WTC11 (cell line): Measurements from ENCODE around the gene PCGF2.
"Not testable (repeated sequence)": the region's sequence is repeated elsewhere in the genome, so short reads cannot be mapped to it uniquely, and the experiment has no call there.

Experiments
- AFF4 ChIP-seq: sonication (generic); formaldehyde crosslinking; IDR thresholded peaks from 2 replicates; pipeline ENCODE4 v1.8.1; 2023; ENCODE audit warnings: mild to moderate bottlenecking, missing genetic modification reagents, borderline replicate concordance
- CREM ChIP-seq: sonication (generic); formaldehyde crosslinking; IDR thresholded peaks from 2 replicates; pipeline ENCODE4 v1.8.1; 2022; ENCODE audit warnings: mild to moderate bottlenecking, missing genetic modification reagents, moderate library complexity
- ELF4 ChIP-seq: sonication (generic); formaldehyde crosslinking; IDR thresholded peaks from 2 replicates; pipeline ENCODE4 v1.8.1; 2022; ENCODE audit warnings: low read depth, mild to moderate bottlenecking, moderate library complexity, missing genetic modification reagents
- FOXJ3 ChIP-seq: sonication (generic); formaldehyde crosslinking; IDR thresholded peaks from 2 replicates; pipeline ENCODE4 v1.9.0; 2021; ENCODE audit warnings: missing genetic modification reagents, mild to moderate bottlenecking, borderline replicate concordance
- JUN ChIP-seq: sonication (generic); formaldehyde crosslinking; IDR thresholded peaks from 2 replicates; pipeline ENCODE4 v1.8.0; 2023; ENCODE audit warnings: mild to moderate bottlenecking, missing genetic modification reagents
- ZNF396 ChIP-seq: fragments of 250-450 bp; sonication (Bioruptor Pico); IDR thresholded peaks from 2 replicates; pipeline ENCODE4 v1.8.0; 2021; ENCODE audit warnings: mild to moderate bottlenecking, moderate library complexity, borderline replicate concordance
- ZNF512 ChIP-seq: sonication (generic); formaldehyde crosslinking; IDR thresholded peaks from 2 replicates; pipeline ENCODE4 v1.8.1; 2022; ENCODE audit warnings: missing genetic modification reagents, borderline replicate concordance
- TF ChIP-seq, protein P1 (sequence below): fragments of 200-600 bp; IDR thresholded peaks from 2 replicates; pipeline ENCODE4 v1.8.0; 2022; ENCODE audit warnings: antibody characterized with exemption
- TF ChIP-seq, protein P2 (sequence below): sonication (generic); formaldehyde crosslinking; IDR thresholded peaks from 2 replicates; pipeline ENCODE4 v1.8.1; 2023; ENCODE audit warnings: mild to moderate bottlenecking, missing genetic modification reagents, moderate library complexity
- TF ChIP-seq, protein P3 (sequence below): sonication (generic); formaldehyde crosslinking; conservative IDR thresholded peaks from 2 replicates; pipeline ENCODE4 v1.8.1; 2022; ENCODE audit warnings: mild to moderate bottlenecking, missing genetic modification reagents

- not testable (repeated sequence) for TF ChIP-seq JUN, FOXJ3, CREM, ZNF396, AFF4, ELF4, ZNF512 (CRISPR knock-in tag)
- TF ChIP-seq, protein P1, sequence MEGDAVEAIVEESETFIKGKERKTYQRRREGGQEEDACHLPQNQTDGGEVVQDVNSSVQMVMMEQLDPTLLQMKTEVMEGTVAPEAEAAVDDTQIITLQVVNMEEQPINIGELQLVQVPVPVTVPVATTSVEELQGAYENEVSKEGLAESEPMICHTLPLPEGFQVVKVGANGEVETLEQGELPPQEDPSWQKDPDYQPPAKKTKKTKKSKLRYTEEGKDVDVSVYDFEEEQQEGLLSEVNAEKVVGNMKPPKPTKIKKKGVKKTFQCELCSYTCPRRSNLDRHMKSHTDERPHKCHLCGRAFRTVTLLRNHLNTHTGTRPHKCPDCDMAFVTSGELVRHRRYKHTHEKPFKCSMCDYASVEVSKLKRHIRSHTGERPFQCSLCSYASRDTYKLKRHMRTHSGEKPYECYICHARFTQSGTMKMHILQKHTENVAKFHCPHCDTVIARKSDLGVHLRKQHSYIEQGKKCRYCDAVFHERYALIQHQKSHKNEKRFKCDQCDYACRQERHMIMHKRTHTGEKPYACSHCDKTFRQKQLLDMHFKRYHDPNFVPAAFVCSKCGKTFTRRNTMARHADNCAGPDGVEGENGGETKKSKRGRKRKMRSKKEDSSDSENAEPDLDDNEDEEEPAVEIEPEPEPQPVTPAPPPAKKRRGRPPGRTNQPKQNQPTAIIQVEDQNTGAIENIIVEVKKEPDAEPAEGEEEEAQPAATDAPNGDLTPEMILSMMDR: not testable (repeated sequence)
- TF ChIP-seq, protein P2, sequence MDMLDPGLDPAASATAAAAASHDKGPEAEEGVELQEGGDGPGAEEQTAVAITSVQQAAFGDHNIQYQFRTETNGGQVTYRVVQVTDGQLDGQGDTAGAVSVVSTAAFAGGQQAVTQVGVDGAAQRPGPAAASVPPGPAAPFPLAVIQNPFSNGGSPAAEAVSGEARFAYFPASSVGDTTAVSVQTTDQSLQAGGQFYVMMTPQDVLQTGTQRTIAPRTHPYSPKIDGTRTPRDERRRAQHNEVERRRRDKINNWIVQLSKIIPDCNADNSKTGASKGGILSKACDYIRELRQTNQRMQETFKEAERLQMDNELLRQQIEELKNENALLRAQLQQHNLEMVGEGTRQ (CRISPR knock-in tag): not testable (repeated sequence)
- TF ChIP-seq, protein P3, sequence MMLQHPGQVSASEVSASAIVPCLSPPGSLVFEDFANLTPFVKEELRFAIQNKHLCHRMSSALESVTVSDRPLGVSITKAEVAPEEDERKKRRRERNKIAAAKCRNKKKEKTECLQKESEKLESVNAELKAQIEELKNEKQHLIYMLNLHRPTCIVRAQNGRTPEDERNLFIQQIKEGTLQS (CRISPR knock-in tag): not testable (repeated sequence)
Measured at GRCh38 chr17:38787999-38788398, 39.9 kb upstream of the PCGF2 start.
